CD4-positive, alpha-beta T cell treated with Interleukin-12 subunit alpha and Interleukin-12 subunit beta, for 1 hour (primary cell): Measurements from ENCODE around the gene FAM200B.
"Not testable (repeated sequence)": the region's sequence is repeated elsewhere in the genome, so short reads cannot be mapped to it uniquely, and the experiment has no call there.

Experiments used
- DNase-seq: peaks from one replicate; pipeline ENCODE4 v3.0.0-alpha.2; 2020

FAM200B gene

DNA sequence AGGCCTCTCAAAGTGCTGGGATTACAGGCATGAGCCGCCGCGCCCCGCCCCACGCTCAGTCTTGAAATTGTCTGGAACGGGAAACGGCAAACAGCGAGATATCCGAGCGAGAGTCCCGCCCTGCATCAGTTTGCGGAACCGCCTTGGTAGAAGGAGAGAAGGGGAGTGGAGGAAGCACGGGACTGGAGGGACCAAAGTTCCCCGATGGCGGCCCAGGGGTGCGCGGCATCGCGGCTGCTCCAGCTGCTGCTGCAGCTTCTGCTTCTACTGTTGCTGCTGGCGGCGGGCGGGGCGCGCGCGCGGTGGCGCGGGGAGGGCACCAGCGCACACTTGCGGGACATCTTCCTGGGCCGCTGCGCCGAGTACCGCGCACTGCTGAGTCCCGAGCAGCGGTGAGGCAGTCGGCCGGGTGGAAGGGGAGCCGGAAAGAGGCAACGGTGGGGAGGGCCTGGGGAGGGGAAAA is 21.3 kb downstream of the FAM200B start, which contains the start of gene BST1:
Gene BST1, plus strand, starts transcription at position 125 of the 463 bp plus-strand sequence. Its CDS starts 80 bp downstream, at position 205.
- peak; percentile 46 for DNase-seq

DNA sequence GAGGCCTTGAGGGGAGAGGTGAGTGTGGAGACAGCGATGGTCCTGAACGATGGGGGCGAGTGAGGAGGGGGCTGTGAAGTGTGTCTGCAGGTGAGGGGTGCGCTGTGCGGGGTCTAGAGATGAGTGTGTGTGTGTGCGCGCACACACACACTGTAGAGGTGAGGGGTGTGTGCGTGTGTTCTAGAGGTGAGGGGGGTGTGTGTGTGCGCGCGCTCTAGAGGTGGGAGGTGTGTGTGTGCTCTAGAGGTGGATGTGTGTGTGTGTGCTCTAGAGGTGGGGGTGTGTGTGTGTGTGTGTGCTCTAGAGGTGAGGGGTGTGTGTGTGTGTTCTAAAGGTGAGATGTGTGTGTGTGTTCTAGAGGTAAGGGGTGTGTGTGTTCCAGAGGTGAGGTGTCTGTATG is 21.8 kb downstream of the FAM200B start:
- no peak for DNase-seq

- DNase-seq: no peak
These were observed 22.5 kb downstream of the FAM200B start for GRCh38 chr4:15704129-15704528.

GRCh38 chr4:15706646-15707362 is 25.2 kb downstream of the FAM200B start:
- DNase-seq: no peak

GRCh38 chr4:15707363-15707715 is 25.7 kb downstream of the FAM200B start:
- no peak for DNase-seq

GRCh38 chr4:15711762-15712161 is 30.1 kb downstream of the FAM200B start:
- DNase-seq: no peak

- DNase-seq: no peak
These were observed 30.6 kb downstream of the FAM200B start for GRCh38 chr4:15712214-15712613.

DNA sequence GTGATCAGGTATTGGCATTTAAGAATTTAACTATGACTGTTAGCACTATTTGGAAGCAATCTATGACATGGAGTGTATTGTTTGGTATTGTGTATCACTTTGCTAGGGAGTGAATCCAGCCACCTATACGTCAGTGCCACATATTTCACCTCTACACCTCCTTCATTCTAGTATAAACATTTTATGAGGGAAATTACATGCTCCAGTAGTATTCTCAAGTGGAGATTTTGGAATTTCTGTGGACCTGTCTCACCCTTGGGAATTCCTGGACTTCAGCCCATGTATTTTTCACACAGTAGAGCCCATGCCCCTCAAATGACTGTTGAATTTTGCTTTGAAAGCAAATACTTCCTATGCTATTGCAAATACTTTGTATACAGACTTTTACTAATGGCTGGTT is 32.5 kb downstream of the FAM200B start:
- no peak for DNase-seq

DNA sequence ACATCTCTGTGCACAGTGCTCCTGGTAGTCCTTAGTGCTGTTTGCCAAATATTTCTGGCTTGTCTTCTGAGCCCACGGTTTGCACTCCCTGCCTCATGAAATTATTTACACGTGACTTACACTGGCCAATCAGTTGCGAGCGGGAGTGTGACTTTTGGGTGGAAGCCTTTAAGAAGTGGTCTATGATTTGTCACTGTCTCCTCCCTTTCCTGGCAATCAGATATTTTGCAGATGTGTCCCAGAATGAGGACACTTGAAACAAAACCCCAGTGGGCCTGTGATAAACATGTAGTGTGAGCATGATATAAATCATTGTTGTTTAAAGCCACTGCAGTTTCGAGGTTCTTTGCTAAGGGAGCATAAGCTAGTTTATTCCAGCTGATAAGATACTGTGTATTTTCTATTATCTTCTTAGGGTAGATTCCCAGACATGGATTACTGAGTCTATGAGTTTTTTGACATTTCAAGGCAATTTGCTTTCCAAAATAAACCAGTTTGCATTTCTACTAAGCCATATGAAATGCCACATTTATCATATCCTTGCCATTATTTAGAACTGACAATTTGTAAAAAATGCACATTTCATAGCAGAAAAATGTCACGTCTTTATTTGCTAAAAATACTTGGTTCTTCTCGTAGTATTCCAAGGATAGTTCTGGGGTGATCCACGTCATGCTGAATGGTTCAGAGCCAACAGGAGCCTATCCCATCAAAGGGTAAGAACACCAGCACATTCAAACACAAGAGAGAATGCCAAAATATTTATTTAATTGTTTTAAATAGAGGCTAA is 33.2 kb downstream of the FAM200B start:
- no peak for DNase-seq

GRCh38 chr4:15716115-15716514 is 34.5 kb downstream of the FAM200B start:
- DNase-seq: no peak

- DNase-seq: no peak
These were observed 35.5 kb downstream of the FAM200B start for GRCh38 chr4:15717086-15717485.

- no peak for DNase-seq
These were observed 36.2 kb downstream of the FAM200B start for GRCh38 chr4:15717657-15718416.

DNA sequence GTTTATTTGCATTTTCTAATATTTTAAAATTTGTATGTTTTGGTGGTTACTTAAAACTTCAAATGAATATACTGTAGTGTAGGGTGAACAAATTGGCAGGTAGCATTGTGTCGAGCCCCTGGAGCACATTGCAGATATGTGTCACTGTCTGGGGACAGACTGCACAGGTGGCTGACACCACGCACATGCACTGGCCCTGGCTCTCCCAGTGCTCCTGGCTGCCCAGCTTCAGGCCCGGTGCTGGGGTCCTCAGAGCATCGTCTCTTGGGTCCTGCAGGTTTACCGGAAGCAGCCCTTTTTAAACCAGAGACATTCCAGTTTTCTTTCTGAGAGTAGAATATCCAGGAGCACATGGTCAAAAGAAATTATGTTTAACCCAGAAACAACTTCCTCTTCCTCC is 36.8 kb downstream of the FAM200B start:
- no peak for DNase-seq

- DNase-seq: no peak
These were observed 37.3 kb downstream of the FAM200B start for GRCh38 chr4:15718959-15719358.

- no peak for DNase-seq
These were observed 37.9 kb downstream of the FAM200B start for GRCh38 chr4:15719506-15719905.

- no peak for DNase-seq
These were observed 39.2 kb downstream of the FAM200B start for GRCh38 chr4:15720851-15721250.

DNA sequence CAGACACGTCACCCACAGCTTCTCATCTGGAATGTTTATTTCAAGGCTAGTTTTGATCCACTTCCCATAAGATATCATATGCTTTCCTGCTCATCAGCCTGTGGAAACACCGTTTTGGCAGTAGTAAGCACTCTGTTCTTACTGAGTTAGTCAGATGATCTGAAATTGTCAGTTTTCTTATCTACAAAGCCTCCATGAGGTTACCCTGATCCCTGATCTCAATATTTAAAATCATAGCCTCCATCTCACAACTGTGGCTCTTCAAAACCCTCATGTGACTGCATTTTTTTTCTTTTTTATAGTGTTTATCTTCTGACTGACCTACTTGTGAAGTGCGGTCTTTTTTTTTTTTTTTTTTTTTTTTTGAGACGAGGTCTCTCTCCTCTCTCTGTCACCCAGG is 44.0 kb downstream of the FAM200B start:
- no peak for DNase-seq

DNA sequence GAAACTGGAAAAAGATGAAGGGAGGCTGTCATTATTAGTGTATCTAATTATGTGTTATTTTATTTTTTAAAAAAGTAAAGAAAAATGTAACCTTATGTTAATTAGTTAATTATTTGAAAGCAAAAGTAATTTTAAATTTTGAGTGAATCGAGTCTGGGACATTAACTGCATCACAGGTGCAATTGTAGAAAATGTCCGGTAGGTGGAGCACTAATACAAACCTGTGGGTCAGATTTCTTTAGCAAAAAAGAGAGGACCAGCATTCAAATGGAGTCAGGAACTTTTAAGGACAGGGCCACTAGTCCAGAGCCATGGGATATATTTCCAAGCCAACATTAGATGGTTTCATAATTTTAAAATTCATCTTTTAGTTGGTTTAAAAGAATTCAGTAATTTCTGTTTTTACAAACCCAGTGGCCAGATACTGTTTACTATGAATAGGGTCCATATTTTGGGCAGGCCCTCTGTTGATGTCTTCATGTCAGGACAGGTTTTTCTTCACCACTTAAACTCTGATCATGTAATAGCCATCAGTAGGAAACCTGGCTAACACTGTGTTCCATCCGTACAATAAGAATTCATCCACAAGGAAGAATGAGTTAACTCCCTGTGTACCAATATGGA is 48.4 kb downstream of the FAM200B start:
- peak; percentile 65 for DNase-seq

- not testable (repeated sequence) for DNase-seq
These were observed 51.4 kb downstream of the FAM200B start for GRCh38 chr4:15733061-15733460.

- no peak for DNase-seq
These were observed 53.9 kb downstream of the FAM200B start for GRCh38 chr4:15735536-15735935.

GRCh38 chr4:15736514-15737050 is 55.0 kb downstream of the FAM200B start:
- no peak for DNase-seq

GRCh38 chr4:15737255-15737654 is 55.6 kb downstream of the FAM200B start:
- DNase-seq: no peak

DNA sequence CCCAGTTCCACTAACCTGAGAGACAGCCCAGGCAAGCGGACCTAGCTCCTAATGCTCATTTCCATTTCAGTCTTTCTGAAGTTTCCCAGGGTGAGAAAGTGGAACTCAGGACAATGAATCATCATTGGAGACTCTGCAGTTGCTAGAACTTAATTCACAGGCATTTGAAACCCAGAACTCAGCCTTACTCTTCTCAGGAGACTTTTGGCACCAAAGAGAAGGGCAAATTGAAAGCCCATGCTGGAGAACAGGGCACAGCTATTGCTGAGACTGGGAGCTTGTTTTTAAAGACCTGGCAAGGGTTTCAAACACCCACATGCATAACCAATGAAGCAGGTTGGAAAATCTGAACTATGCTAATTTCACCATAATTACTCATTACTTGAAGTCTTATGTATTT is 57.2 kb downstream of the FAM200B start:
- DNase-seq: no peak
